ENCODE data around the gene LRP1.
A peak's percentile ranks its signal among the peaks of the same experiment; 100 is the strongest.

- TF ChIP-seq, protein P1, sequence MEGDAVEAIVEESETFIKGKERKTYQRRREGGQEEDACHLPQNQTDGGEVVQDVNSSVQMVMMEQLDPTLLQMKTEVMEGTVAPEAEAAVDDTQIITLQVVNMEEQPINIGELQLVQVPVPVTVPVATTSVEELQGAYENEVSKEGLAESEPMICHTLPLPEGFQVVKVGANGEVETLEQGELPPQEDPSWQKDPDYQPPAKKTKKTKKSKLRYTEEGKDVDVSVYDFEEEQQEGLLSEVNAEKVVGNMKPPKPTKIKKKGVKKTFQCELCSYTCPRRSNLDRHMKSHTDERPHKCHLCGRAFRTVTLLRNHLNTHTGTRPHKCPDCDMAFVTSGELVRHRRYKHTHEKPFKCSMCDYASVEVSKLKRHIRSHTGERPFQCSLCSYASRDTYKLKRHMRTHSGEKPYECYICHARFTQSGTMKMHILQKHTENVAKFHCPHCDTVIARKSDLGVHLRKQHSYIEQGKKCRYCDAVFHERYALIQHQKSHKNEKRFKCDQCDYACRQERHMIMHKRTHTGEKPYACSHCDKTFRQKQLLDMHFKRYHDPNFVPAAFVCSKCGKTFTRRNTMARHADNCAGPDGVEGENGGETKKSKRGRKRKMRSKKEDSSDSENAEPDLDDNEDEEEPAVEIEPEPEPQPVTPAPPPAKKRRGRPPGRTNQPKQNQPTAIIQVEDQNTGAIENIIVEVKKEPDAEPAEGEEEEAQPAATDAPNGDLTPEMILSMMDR (IDR thresholded peaks at IDR 0.05): peak; percentile 25 to 51 (median 33)
- no peak for TF ChIP-seq POLR2AphosphoS5 (IDR thresholded peaks at IDR 0.05)
Observed at GRCh38 chr12:57242691-57243454, 114.6 kb downstream of the LRP1 start.

Data from prostate gland (tissue), 2 donors.